H9 (cell line): ENCODE data around the gene STAG2. TPM values are rescaled to one million over a fixed set of nuclear protein-coding genes. Genes with fewer than 3 reads are reported as not detected.

Experiments used
- DNase-seq: peaks from one replicate; pipeline ENCODE4 v3.0.0-alpha.2; 2017
- H2AFZ ChIP-seq: one replicate; pipeline ENCODE4 v1.6.1; 2013; ENCODE audit warnings: mild to moderate bottlenecking, low read length, control low read depth, moderate library complexity
- H2AK5ac ChIP-seq: 2 replicates; pipeline ENCODE4 v1.6.1; 2013; ENCODE audit warnings: low read length, control low read depth, mixed read lengths; ENCODE audit not compliant: insufficient read length
- H2BK120ac ChIP-seq: one replicate; pipeline ENCODE4 v1.6.1; 2013; ENCODE audit warnings: low read depth, mild to moderate bottlenecking, low read length, control low read depth, inconsistent platforms; ENCODE audit not compliant: poor library complexity, severe bottlenecking
- H2BK12ac ChIP-seq: 2 replicates; pipeline ENCODE4 v1.6.1; 2013; ENCODE audit warnings: low read length, control low read depth, mixed read lengths, low read depth; ENCODE audit not compliant: insufficient read length
- H2BK15ac ChIP-seq: 2 replicates; pipeline ENCODE4 v1.6.1; 2013; ENCODE audit warnings: low read depth, low read length, control low read depth
- H2BK20ac ChIP-seq: one replicate; pipeline ENCODE4 v1.6.1; 2013; ENCODE audit warnings: low read depth, mild to moderate bottlenecking, low read length, control low read depth, inconsistent platforms; ENCODE audit not compliant: poor library complexity, severe bottlenecking
- H2BK5ac ChIP-seq: 2 replicates; pipeline ENCODE4 v1.6.1; 2013; ENCODE audit warnings: low read length, control low read depth, mixed read lengths; ENCODE audit not compliant: insufficient read length
- H3K14ac ChIP-seq: 2 replicates; pipeline ENCODE4 v1.6.1; 2013; ENCODE audit warnings: low read length, control low read depth; ENCODE audit not compliant: insufficient read depth
- H3K18ac ChIP-seq: 2 replicates; pipeline ENCODE4 v1.6.1; 2013; ENCODE audit warnings: low read depth, mild to moderate bottlenecking, mixed read lengths, low read length, control low read depth; ENCODE audit not compliant: insufficient read length
- H3K23ac ChIP-seq: 2 replicates; pipeline ENCODE4 v1.6.1; 2013; ENCODE audit warnings: low read length, control low read depth, mixed read lengths, low read depth; ENCODE audit not compliant: insufficient read length
- H3K23me2 ChIP-seq: 2 replicates; pipeline ENCODE4 v1.6.1; 2013; ENCODE audit warnings: low read depth, mild to moderate bottlenecking, mixed read lengths, low read length, control low read depth; ENCODE audit not compliant: insufficient read length, poor library complexity, severe bottlenecking
- H3K27ac ChIP-seq: 2 replicates; pipeline ENCODE4 v1.5.1; 2013; ENCODE audit warnings: low read length, control low read depth, mixed read lengths, low read depth; ENCODE audit not compliant: insufficient read length
- H3K27me3 ChIP-seq: 2 replicates; pipeline ENCODE4 v1.6.1; 2013; ENCODE audit warnings: low read length, control low read depth, inconsistent platforms; ENCODE audit not compliant: insufficient read depth
- H3K4ac ChIP-seq: 2 replicates; pipeline ENCODE4 v1.6.1; 2013; ENCODE audit warnings: low read depth, mild to moderate bottlenecking, control low read depth, inconsistent platforms, low read length, moderate library complexity
- H3K4me1 ChIP-seq: 2 replicates; pipeline ENCODE4 v1.6.1; 2013; ENCODE audit warnings: low read length, control low read depth, inconsistent platforms; ENCODE audit not compliant: insufficient read depth
- H3K4me2 ChIP-seq: 2 replicates; pipeline ENCODE4 v1.6.1; 2013; ENCODE audit warnings: low read length, control low read depth, mixed read lengths; ENCODE audit not compliant: insufficient read length, insufficient read depth
- H3K56ac ChIP-seq: 2 replicates; pipeline ENCODE4 v1.6.1; 2013; ENCODE audit warnings: low read depth, mild to moderate bottlenecking, mixed read lengths, low read length, control low read depth; ENCODE audit not compliant: insufficient read length
- H3K79me1 ChIP-seq: 2 replicates; pipeline ENCODE4 v1.6.1; 2013; ENCODE audit warnings: low read depth, mild to moderate bottlenecking, moderate library complexity, low read length, control low read depth, inconsistent platforms; ENCODE audit not compliant: insufficient read depth, poor library complexity, severe bottlenecking
- H3K79me2 ChIP-seq: 2 replicates; pipeline ENCODE4 v1.6.1; 2013; ENCODE audit warnings: low read length, control low read depth, inconsistent platforms; ENCODE audit not compliant: insufficient read depth
- H3K9ac ChIP-seq: 2 replicates; pipeline ENCODE4 v1.6.1; 2013; ENCODE audit warnings: low read length, control low read depth, mixed read lengths; ENCODE audit not compliant: insufficient read length; ENCODE audit errors: extremely low read depth
- H3K9me3 ChIP-seq: one replicate; pipeline ENCODE4 v1.6.1; 2013; ENCODE audit warnings: low read depth, low read length, inconsistent platforms; ENCODE audit not compliant: control insufficient read depth
- H3T11ph ChIP-seq: one replicate; pipeline ENCODE4 v1.6.1; 2013; ENCODE audit warnings: mild to moderate bottlenecking, low read length, control low read depth, inconsistent platforms
- H4K20me1 ChIP-seq: one replicate; pipeline ENCODE4 v1.6.1; 2013; ENCODE audit not compliant: control insufficient read depth, insufficient read length, insufficient read depth
- H4K5ac ChIP-seq: 2 replicates; pipeline ENCODE4 v1.6.1; 2013; ENCODE audit warnings: low read depth, mild to moderate bottlenecking, mixed read lengths, low read length, control low read depth; ENCODE audit not compliant: insufficient read length
- H4K8ac ChIP-seq: replicated peaks from 2 replicates; pipeline ENCODE4 v1.6.1; 2013; ENCODE audit warnings: low read length, control low read depth, mixed read lengths, low read depth; ENCODE audit not compliant: insufficient read length
- H4K91ac ChIP-seq: 2 replicates; pipeline ENCODE4 v1.6.1; 2013; ENCODE audit warnings: low read depth, mild to moderate bottlenecking, moderate library complexity, mixed read lengths, low read length, control low read depth; ENCODE audit not compliant: insufficient read length
- H3K27ac Mint-ChIP-seq, 3 experiments: 2 replicates in 2 of 3; 3 replicates in 1 of 3; pipeline ENCODE4 v1.8.0; 2020 to 2021; ENCODE audit warnings: mixed read lengths in 3 of 3, mild to moderate bottlenecking in 1 of 3, moderate library complexity in 1 of 3
- H3K27me3 Mint-ChIP-seq: 2 replicates; pipeline ENCODE4 v1.8.0; 2021; ENCODE audit warnings: low read depth, mild to moderate bottlenecking, moderate library complexity, mixed read lengths
- H3K36me3 Mint-ChIP-seq, 3 experiments: 2 replicates in 2 of 3; 3 replicates in 1 of 3; pipeline ENCODE4 v1.8.0; 2020 to 2021; ENCODE audit warnings: low read depth in 3 of 3, mixed read lengths in 3 of 3; ENCODE audit not compliant: insufficient read depth in 1 of 3
- H3K4me1 Mint-ChIP-seq, 2 experiments: 2 replicates each; pipeline ENCODE4 v1.8.0; 2020; ENCODE audit warnings: mixed read lengths in 2 of 2
- H3K4me3 Mint-ChIP-seq, 2 experiments: 2 replicates in 1 of 2; 3 replicates in 1 of 2; pipeline ENCODE4 v1.8.0; 2020 to 2021; ENCODE audit warnings: mild to moderate bottlenecking in 2 of 2, mixed read lengths in 2 of 2, moderate library complexity in 1 of 2
- H3K9me3 Mint-ChIP-seq, 2 experiments: 2 replicates in 1 of 2; 3 replicates in 1 of 2; pipeline ENCODE4 v1.8.0; 2020; ENCODE audit warnings: mild to moderate bottlenecking in 2 of 2, mixed read lengths in 2 of 2, moderate library complexity in 1 of 2
- CTCF ChIP-seq: fragments of 200-600 bp; sonication (generic); conservative IDR thresholded peaks from 3 replicates; pipeline ENCODE4 v1.8.0; 2021; ENCODE audit warnings: antibody characterized with exemption, mild to moderate bottlenecking
- total RNA-seq: library from RNA; stranded (reverse); gene quantifications from 2 replicates; pipeline ENCODE4 v1.2.1, GENCODE V29; 2021

Gene STAG2
- total RNA-seq, 1 experiment from 2014 or later = 81.6 TPM

- DNase-seq = no peak
- no peak overlapping the region for H2BK12ac ChIP-seq
Observed at GRCh38 chrX:124098089-124098488, 136.6 kb downstream of the STAG2 start.

More at GRCh38 chrX:124098089-124098488, 136.6 kb downstream of the STAG2 start:
- H3K27ac ChIP-seq = no peak overlapping the region
- no peaks in the 10 kb centered on the region for H3K79me1 ChIP-seq
- no peak overlapping the region for H2BK5ac ChIP-seq
- Mint-ChIP-seq H3K4me3 (no peak overlapping the region), H3K36me3 (peaks cover 29 to 46% (median 40%) of the 10 kb centered on the region in 3 experiments; a peak in 6 of 7 replicates), H3K27me3 (no peaks in the 10 kb centered on the region), H3K9me3 (peaks cover 0 to 44% of the 10 kb centered on the region in 2 experiments; a peak in 2 of 5 replicates), H3K4me1 (no peaks in the 10 kb centered on the region), H3K27ac (no peak overlapping the region)
- no peak overlapping the region for H3K9ac ChIP-seq
- TF ChIP-seq CTCF = peak; percentile 74
- H3K18ac ChIP-seq = no peak overlapping the region
- no peak overlapping the region for H2BK20ac ChIP-seq
- H3K23me2 ChIP-seq = no peaks in the 10 kb centered on the region
- peaks cover 2% of the 10 kb centered on the region for H3K9me3 ChIP-seq
- H2AK5ac ChIP-seq = no peak overlapping the region
- no peak overlapping the region for H3K4me2 ChIP-seq
- no peak overlapping the region for H2BK15ac ChIP-seq
- H4K5ac ChIP-seq = no peak overlapping the region
- no peak overlapping the region for H3K23ac ChIP-seq
- no peaks in the 10 kb centered on the region for H4K20me1 ChIP-seq
- H3T11ph ChIP-seq = no peak overlapping the region
- no peak overlapping the region for H3K4ac ChIP-seq
- no peak overlapping the region for H3K56ac ChIP-seq
- H3K27me3 ChIP-seq = no peaks in the 10 kb centered on the region
- H4K8ac ChIP-seq = no peak overlapping the region
- H3K79me2 ChIP-seq = no peaks in the 10 kb centered on the region
- no peak overlapping the region for H4K91ac ChIP-seq
- H3K4me1 ChIP-seq = no peaks in the 10 kb centered on the region
- no peak overlapping the region for H3K14ac ChIP-seq
- H2AFZ ChIP-seq = no peak overlapping the region
- no peak overlapping the region for H2BK120ac ChIP-seq
